Omental fat pad (tissue), 4 donors: Measurements from ENCODE around the gene HMX1. TPM values are rescaled to one million over a fixed set of nuclear protein-coding genes. Genes with fewer than 3 reads are reported as not detected.
A peak's percentile ranks its signal among the peaks of the same experiment; 100 is the strongest.

Experiments used
- ATAC-seq: fragments of 150-250 bp; one replicate; pipeline ENCODE4 v1.9.1; 2016; ENCODE audit warnings: mild to moderate bottlenecking, moderate library complexity; ENCODE audit not compliant: low FRiP score
- DNase-seq: peaks from one replicate; pipeline ENCODE4 v3.0.0-alpha.2; 2019; ENCODE audit warnings: low spot score
- CTCF ChIP-seq, 3 donors: fragments of 450-650 bp; IDR thresholded peaks; one replicate each; pipeline ENCODE4 v1.5.1; 2016 to 2017; ENCODE audit warnings: antibody characterized with exemption in 3 of 3, mild to moderate bottlenecking in 3 of 3, moderate library complexity in 2 of 3
- total RNA-seq, 4 donors: library from RNA; depleted of rRNA; stranded (reverse); fragments of >200 nt; gene quantifications; one replicate each; pipeline ENCODE4 v1.1.0, GENCODE V29; 2016

The HMX1 gene
- total RNA-seq, 4 donors from 2014 or later = not detected

DNA sequence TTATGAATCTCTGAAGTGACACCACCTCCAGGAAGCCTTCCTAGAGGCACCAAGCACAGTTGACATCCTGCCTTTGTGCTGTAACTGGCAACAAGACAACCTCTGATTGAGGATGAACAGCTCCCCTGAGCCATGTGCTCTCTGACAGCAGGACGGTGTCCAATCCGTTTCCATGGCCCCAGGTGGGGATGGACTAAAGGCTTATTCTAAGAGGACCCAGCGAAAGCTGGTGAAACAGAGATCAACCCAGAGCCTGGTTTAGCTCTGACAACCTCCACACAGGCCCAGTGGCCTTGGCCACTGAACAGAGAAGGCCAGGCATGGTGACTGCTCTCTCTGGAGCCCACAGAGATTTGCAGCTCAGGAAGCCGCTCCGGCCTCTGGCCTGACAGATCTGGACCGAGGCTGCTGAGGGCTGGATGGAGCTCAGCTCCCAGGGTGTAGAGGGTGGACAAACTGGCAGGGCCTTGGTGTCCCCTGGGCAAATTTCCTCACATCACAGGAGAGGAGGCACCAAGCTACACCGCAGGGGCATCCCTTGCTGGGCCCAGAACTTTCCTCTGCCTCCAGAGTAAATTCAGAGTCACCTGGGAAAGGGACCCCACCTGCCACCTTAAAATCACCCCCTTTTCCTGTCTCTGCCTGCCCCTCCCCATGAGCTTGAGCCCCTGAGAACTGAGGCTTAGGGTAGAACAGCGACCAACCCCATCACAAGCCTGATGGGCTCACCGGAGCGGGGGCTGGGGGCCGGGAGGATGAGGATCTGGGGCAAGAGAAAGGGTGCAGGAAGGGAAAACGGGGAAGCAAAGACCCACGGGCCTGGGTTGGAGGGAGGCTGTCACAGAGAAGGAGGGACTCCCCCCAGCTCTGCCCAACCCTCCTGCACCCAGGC lies 40.2 kb downstream of the HMX1 start:
- no peak for ATAC-seq
- no peak for TF ChIP-seq CTCF (IDR thresholded peaks at IDR 0.05)

DNA sequence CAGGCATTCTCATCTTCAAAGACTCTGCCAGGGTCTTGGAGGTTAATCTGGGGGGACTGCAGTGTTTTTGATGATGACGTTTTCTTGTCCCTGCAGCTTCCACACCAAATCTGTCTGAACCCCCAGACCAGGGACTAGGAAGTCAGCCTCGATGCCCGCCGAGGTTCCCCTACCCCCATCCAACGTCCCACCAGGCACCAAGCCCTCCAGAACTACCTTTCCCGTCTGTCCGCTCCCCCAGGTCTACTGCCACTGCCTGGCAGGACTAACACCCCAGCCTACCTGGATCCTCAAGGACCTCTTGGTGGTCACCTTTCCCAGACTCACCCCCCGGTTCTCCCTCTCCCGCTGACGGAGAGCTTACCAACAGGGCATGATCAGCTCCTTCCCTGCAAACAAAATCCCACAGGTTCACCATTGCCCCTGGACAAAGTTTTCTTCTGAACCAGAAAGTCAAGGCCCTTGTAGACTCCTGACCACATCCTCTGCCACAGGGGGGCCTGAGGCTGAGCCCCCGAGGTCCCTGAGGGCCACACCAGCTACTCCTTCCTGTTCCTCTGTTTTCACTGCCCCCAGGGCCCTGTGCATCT lies 40.9 kb downstream of the HMX1 start:
- no peak for DNase-seq
- ATAC-seq = no peak
- TF ChIP-seq CTCF (IDR thresholded peaks at IDR 0.05) = no peak

More for the DNA sequence above, 40.2 kb downstream of the HMX1 start:
- DNase-seq = no peak

- TF ChIP-seq CTCF (IDR thresholded peaks at IDR 0.05) = no peak
- no peak for ATAC-seq
- DNase-seq = no peak
These were observed 41.6 kb downstream of the HMX1 start for GRCh38 chr4:8830056-8830455.

DNA sequence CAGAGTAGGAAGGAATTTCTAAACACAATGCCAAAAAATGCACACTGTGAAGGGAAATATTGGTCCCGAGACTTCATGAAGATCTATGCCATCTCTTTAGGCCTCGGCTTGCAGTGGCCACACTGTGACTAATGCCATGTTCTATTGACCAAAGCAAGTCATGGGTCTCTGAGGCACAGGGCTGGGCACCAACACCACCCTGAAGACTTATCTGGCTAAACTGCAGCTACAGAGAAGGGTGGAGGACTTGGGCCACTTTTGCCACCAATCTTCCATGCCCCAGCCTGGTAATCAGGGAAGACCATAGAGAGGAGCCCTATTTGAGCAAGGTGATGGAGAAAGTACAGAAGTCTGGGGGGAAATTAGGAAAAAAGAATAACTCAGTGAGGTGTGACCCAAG lies 42.1 kb downstream of the HMX1 start:
- DNase-seq (no peak), ATAC-seq (no peak)
- TF ChIP-seq CTCF (IDR thresholded peaks at IDR 0.05) = no peak

DNA sequence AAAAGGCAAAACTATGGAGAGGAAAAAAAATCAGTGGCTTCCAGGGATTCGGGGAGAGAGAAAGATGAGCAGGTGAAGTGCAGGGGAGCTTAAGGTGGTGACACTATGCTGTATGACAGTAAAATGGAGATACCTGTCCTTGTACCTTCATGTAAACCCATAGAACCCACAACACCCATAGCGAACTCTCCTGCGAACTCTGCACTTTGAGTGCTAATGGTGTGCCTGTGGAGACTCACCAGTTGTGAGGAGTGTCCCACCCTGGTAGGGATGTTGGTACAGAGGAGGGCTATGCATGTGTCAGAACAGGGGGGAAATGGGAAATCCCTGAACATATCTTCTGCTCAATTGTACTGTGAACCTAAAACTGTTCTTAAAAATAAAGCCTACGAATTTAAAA lies 42.8 kb downstream of the HMX1 start:
- no peak for ATAC-seq
- TF ChIP-seq CTCF (IDR thresholded peaks at IDR 0.05) = no peak
- no peak for DNase-seq

DNA sequence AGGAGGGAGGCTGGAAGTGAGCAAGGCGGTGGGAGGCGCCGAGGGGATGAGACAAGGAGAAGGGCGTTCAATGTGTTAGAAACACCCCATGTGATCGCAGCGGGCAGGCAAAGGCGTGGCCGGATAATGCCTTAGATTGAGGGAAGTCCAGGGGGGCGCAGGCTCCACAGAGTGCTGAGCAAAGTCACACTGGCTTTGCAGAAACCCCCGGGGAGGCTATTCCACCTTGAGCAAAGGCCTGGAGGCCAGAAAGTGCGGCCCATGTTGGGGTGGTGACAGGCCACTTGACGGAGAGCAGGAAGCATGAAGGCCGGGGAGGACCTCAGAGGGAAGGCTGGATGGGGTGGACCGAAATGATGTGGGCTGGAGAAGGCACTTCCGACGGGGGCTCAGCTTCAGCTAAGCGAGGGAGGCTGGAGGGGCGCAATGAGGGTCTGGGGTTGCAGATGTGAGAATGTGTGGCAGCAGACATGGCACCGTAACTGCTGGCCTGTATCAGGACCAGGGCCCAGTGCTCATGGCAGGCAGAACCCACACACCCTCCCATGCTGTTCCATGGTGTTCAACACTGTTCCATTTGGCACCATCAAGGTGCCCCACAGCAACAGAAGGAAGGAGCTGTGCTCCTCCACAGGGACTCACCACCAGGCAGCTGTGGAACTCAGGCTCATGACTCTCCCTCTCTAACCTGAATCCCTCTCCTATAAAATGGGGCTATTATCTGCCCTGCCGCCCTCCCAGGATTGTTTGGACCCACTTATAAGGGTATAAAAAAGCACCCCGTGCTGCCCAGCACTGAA lies 50.3 kb downstream of the HMX1 start:
- ATAC-seq = no peak
- DNase-seq = peak; percentile 6
- no peak for TF ChIP-seq CTCF (IDR thresholded peaks at IDR 0.05)
